Sigmoid colon (tissue), 4 donors: ENCODE data around the gene SLC5A11.

Experiments
- CTCF ChIP-seq, 4 experiments: fragments of 450-650 bp in 3 of 4; fragments of 200-600 bp in 1 of 4; IDR thresholded peaks; one replicate each; pipeline ENCODE4 v1.5.1; 2016 to 2019; ENCODE audit warnings: antibody characterized with exemption in 4 of 4, mild to moderate bottlenecking in 3 of 4, moderate library complexity in 2 of 4
- POLR2A ChIP-seq, 2 donors: fragments of 450-650 bp; IDR thresholded peaks; one replicate each; pipeline ENCODE4 v1.6.1; 2016; ENCODE audit warnings: antibody characterized with exemption in 2 of 2, mild to moderate bottlenecking in 2 of 2, moderate library complexity in 2 of 2
- POLR2AphosphoS5 ChIP-seq, 4 donors: sonication (generic); formaldehyde crosslinking; IDR thresholded peaks; one replicate each; pipeline ENCODE4 v1.6.1; 2017; ENCODE audit warnings: antibody characterized with exemption in 4 of 4

GRCh38 chr16:24815021-24815420 lies 30.7 kb upstream of the SLC5A11 start:
- TF ChIP-seq CTCF (IDR thresholded peaks at IDR 0.05) (no peak), POLR2A (IDR thresholded peaks at IDR 0.05) (no peak), POLR2AphosphoS5 (IDR thresholded peaks at IDR 0.05) (no peak)
